GM12878 (cell line): ENCODE results near the gene PIP4K2A. TPM values are rescaled to one million over a fixed set of nuclear protein-coding genes. Genes with fewer than 3 reads are reported as not detected.

Source experiments
- BCL3 ChIP-seq: IDR thresholded peaks from 2 replicates; pipeline ENCODE4 v1.6.1; 2011; ENCODE audit warnings: borderline replicate concordance, low read depth, mild to moderate bottlenecking, moderate library complexity, low read length; ENCODE audit not compliant: insufficient read depth, poor library complexity, severe bottlenecking
- CREM ChIP-seq: IDR thresholded peaks from 2 replicates; pipeline ENCODE4 v1.6.1; 2014; ENCODE audit warnings: antibody characterized with exemption, low read depth
- EED ChIP-seq: sonication (generic); IDR thresholded peaks from 2 replicates; pipeline ENCODE4 v1.6.1; 2016; ENCODE audit warnings: antibody characterized with exemption, low read depth
- GATAD2B ChIP-seq: fragments of 450-650 bp; conservative IDR thresholded peaks from 2 replicates; pipeline ENCODE4 v1.6.1; 2017; ENCODE audit warnings: low read depth, mild to moderate bottlenecking, moderate library complexity
- JUND ChIP-seq: IDR thresholded peaks from 2 replicates; pipeline ENCODE4 v1.6.1; 2012; ENCODE audit warnings: low read depth, mild to moderate bottlenecking, low read length, improper control_type of control experiment, moderate library complexity
- KAT2A ChIP-seq: conservative IDR thresholded peaks from 2 replicates; pipeline ENCODE4 v1.6.1; 2011; ENCODE audit warnings: low read depth, low read length; ENCODE audit not compliant: control insufficient read depth
- MYB ChIP-seq: fragments of 150-350 bp; IDR thresholded peaks from 2 replicates; pipeline ENCODE4 v1.6.1; 2014; ENCODE audit warnings: mild to moderate bottlenecking, low read depth, low read length, borderline replicate concordance
- NKRF ChIP-seq: fragments of 450-650 bp; conservative IDR thresholded peaks from 2 replicates; pipeline ENCODE4 v1.6.1; 2017; ENCODE audit warnings: mild to moderate bottlenecking, moderate library complexity
- RBBP5 ChIP-seq: fragments of 200-600 bp; sonication (generic); conservative IDR thresholded peaks from 2 replicates; pipeline ENCODE4 v1.6.1; 2016
- REST ChIP-seq: IDR thresholded peaks from 2 replicates; pipeline ENCODE4 v1.6.1; 2012; ENCODE audit warnings: mild to moderate bottlenecking, low read depth, low read length
- RUNX3 ChIP-seq: IDR thresholded peaks from 2 replicates; pipeline ENCODE4 v1.6.1; 2012; ENCODE audit warnings: low read length, inconsistent platforms
- SKIL ChIP-seq: fragments of 450-650 bp; IDR thresholded peaks from 2 replicates; pipeline ENCODE4 v1.6.1; 2017; ENCODE audit warnings: mild to moderate bottlenecking, low read depth, inconsistent platforms; ENCODE audit not compliant: poor library complexity, severe bottlenecking
- SMAD5 ChIP-seq: IDR thresholded peaks from 2 replicates; pipeline ENCODE4 v1.6.1; 2016; ENCODE audit warnings: antibody characterized with exemption, low read depth
- SRF ChIP-seq, 2 experiments: IDR thresholded peaks; 2 replicates each; pipeline ENCODE4 v1.6.1; 2011; ENCODE audit warnings: low read depth in 2 of 2, low read length in 2 of 2, mild to moderate bottlenecking in 1 of 2, moderate library complexity in 1 of 2
- TAF1 ChIP-seq: IDR thresholded peaks from 2 replicates; pipeline ENCODE4 v1.6.1; 2011; ENCODE audit warnings: mild to moderate bottlenecking, low read depth, low read length, borderline replicate concordance
- TBL1XR1 ChIP-seq: IDR thresholded peaks from 2 replicates; pipeline ENCODE4 v1.6.1; 2012; ENCODE audit warnings: low read depth, low read length, improper control_type of control experiment
- TCF12 ChIP-seq: IDR thresholded peaks from 2 replicates; pipeline ENCODE4 v1.6.1; 2011; ENCODE audit warnings: low read depth, mild to moderate bottlenecking, low read length
- YBX1 ChIP-seq: fragments of 450-650 bp; IDR thresholded peaks from 2 replicates; pipeline ENCODE4 v1.6.1; 2016; ENCODE audit warnings: antibody characterized with exemption
- polyA plus RNA-seq, 11 experiments: library from polyadenylated mRNA; depleted of rRNA in 4 of 11; unstranded in 6 of 11; stranded (reverse) in 5 of 11; fragments of >200 nt; fragmentation: Nextera tagmentation in 4 of 11; fragmentation: Illumina TruSeq in 1 of 11; extraction: Ambion mirVana in 4 of 11; extraction: Trizol in 1 of 11; gene quantifications; 1 replicate in 1 of 11; 2 replicates in 10 of 11; pipeline versions ENCODE4 v1.2.1 to v1.2.3, GENCODE V29; 2011 to 2016; ENCODE audit warnings: inconsistent platforms in 2 of 11, missing spikeins in 2 of 11, low read depth in 1 of 11
- total RNA-seq, 4 experiments: library from RNA; depleted of rRNA in 3 of 4; stranded (reverse); fragments of >200 nt in 3 of 4; fragmentation: Illumina TruSeq in 1 of 4; extraction: Trizol in 1 of 4; gene quantifications; 2 replicates each; pipeline versions ENCODE4 v1.2.1 to v1.2.3, GENCODE V29; 2013 to 2021

The PIP4K2A gene
- total and polyA plus RNA-seq, 10 of the 15 experiments (the other 5 are each of a cell fraction or from before 2014, with no cell fraction given) = 54.3 to 139 (median 84.4) TPM

- TF ChIP-seq SMAD5 = no peak
- TF ChIP-seq JUND = no peak
- peak; percentile 63 for TF ChIP-seq BCL3
- TF ChIP-seq GATAD2B = no peak; the same call in 1 of the 2 replicates
- TF ChIP-seq TAF1 = 0 out of 2 replicates have a peak, but pooled peaks have one; percentile 50
- no peak; the same call in 1 of the 2 replicates for TF ChIP-seq REST
- TF ChIP-seq KAT2A = no peak
- peak; percentile 83 for TF ChIP-seq CREM
- no peak for TF ChIP-seq RBBP5
- TF ChIP-seq TCF12 = peak; percentile 39; the same call in 1 of the 2 replicates
- peak; percentile 69 for TF ChIP-seq SKIL
- TF ChIP-seq NKRF = no peak
- TF ChIP-seq YBX1 = no peak
- peak; percentile 89 for TF ChIP-seq EED
- TF ChIP-seq MYB = peak; percentile 39; the same call in 1 of the 2 replicates
- peak; percentile 96; the same call in 1 of the 2 replicates for TF ChIP-seq TBL1XR1
- TF ChIP-seq RUNX3 = peak; percentile 98
- no peak for TF ChIP-seq SRF (IDR thresholded peaks at IDR 0.05; ENCODE audit: low read depth in 2 of 2, low read length in 2 of 2)
These were observed 108.2 kb downstream of the PIP4K2A start (continued) for GRCh38 chr10:22606164-22606614.
